Measurements from ENCODE around the gene RD3L. TPM values are rescaled to one million over a fixed set of nuclear protein-coding genes. Genes with fewer than 3 reads are reported as not detected.

Gene RD3L
- polyA plus RNA-seq, 6 donors from 2014 or later = not detected

GRCh38 chr14:103898204-103898603, 44.1 kb downstream of the RD3L start:
- H3K4me3 Mint-ChIP-seq = no peak overlapping the region
- no peaks in the 10 kb centered on the region for H3K36me3 Mint-ChIP-seq
- H3K27ac Mint-ChIP-seq = no peak overlapping the region
- peaks cover 0 to 6% (median 3%) of the 10 kb centered on the region in 3 donors for H3K4me1 Mint-ChIP-seq
- peaks cover 0 to 6% (median 0%) of the 10 kb centered on the region in 3 donors for H3K27me3 Mint-ChIP-seq
- H3K9me3 Mint-ChIP-seq = no peaks in the 10 kb centered on the region
- ATAC-seq (ENCODE audit: low read depth in 2 of 2) = no peak
- DNase-seq = no peak

- Mint-ChIP-seq H3K9me3 (no peaks in the 10 kb centered on the region), H3K27ac (peak overlapping the region in 1 of 6 donors; percentile 39), H3K27me3 (peaks cover 0 to 6% (median 0%) of the 10 kb centered on the region in 3 donors), H3K4me1 (peaks cover 0 to 6% (median 3%) of the 10 kb centered on the region in 3 donors), H3K4me3 (no peak overlapping the region), H3K36me3 (no peaks in the 10 kb centered on the region)
- ATAC-seq (ENCODE audit: low read depth in 2 of 2) = no peak
- no peak for DNase-seq
Observed at GRCh38 chr14:103897075-103897947, 45.0 kb downstream of the RD3L start.

GRCh38 chr14:103896578-103896977, 45.8 kb downstream of the RD3L start:
- DNase-seq (no peak), ATAC-seq (ENCODE audit: low read depth in 2 of 2) (no peak)
- Mint-ChIP-seq H3K36me3 (no peaks in the 10 kb centered on the region), H3K9me3 (no peaks in the 10 kb centered on the region), H3K4me3 (no peak overlapping the region), H3K4me1 (peaks cover 0 to 6% (median 3%) of the 10 kb centered on the region in 3 donors), H3K27ac (no peak overlapping the region), H3K27me3 (peaks cover 0 to 6% (median 0%) of the 10 kb centered on the region in 3 donors)

- ATAC-seq (ENCODE audit: low read depth in 2 of 2) = no peak
- H3K9me3 Mint-ChIP-seq = no peaks in the 10 kb centered on the region
- H3K27me3 Mint-ChIP-seq = peaks cover 0 to 2% (median 0%) of the 10 kb centered on the region in 3 donors
- H3K4me1 Mint-ChIP-seq = no peaks in the 10 kb centered on the region
- H3K4me3 Mint-ChIP-seq = no peak overlapping the region
- DNase-seq = no peak
- no peaks in the 10 kb centered on the region for H3K36me3 Mint-ChIP-seq
- no peak overlapping the region for H3K27ac Mint-ChIP-seq
Observed at GRCh38 chr14:103894723-103895059, 47.6 kb downstream of the RD3L start.

- Mint-ChIP-seq H3K4me3 (no peak overlapping the region), H3K27me3 (no peaks in the 10 kb centered on the region), H3K36me3 (no peaks in the 10 kb centered on the region), H3K9me3 (no peaks in the 10 kb centered on the region), H3K4me1 (no peaks in the 10 kb centered on the region), H3K27ac (no peak overlapping the region)
- DNase-seq (no peak), ATAC-seq (ENCODE audit: low read depth in 2 of 2) (no peak)
Observed at GRCh38 chr14:103894034-103894722, 48.2 kb downstream of the RD3L start.

GRCh38 chr14:103892247-103892646, 50.1 kb downstream of the RD3L start:
- Mint-ChIP-seq H3K4me1 (no peaks in the 10 kb centered on the region), H3K27me3 (no peaks in the 10 kb centered on the region), H3K9me3 (no peaks in the 10 kb centered on the region), H3K36me3 (no peaks in the 10 kb centered on the region), H3K4me3 (no peak overlapping the region), H3K27ac (no peak overlapping the region)
- ATAC-seq (ENCODE audit: low read depth in 2 of 2) (no peak), DNase-seq (no peak)

GRCh38 chr14:103891667-103892215, 50.6 kb downstream of the RD3L start:
- Mint-ChIP-seq H3K4me3 (no peak overlapping the region), H3K9me3 (no peaks in the 10 kb centered on the region), H3K36me3 (no peaks in the 10 kb centered on the region), H3K27ac (no peak overlapping the region), H3K4me1 (no peaks in the 10 kb centered on the region), H3K27me3 (no peaks in the 10 kb centered on the region)
- DNase-seq (no peak), ATAC-seq (ENCODE audit: low read depth in 2 of 2) (no peak)

GRCh38 chr14:103890821-103891666, 51.3 kb downstream of the RD3L start:
- Mint-ChIP-seq H3K27me3 (no peaks in the 10 kb centered on the region), H3K9me3 (no peaks in the 10 kb centered on the region), H3K36me3 (no peaks in the 10 kb centered on the region), H3K27ac (no peak overlapping the region), H3K4me3 (no peak overlapping the region), H3K4me1 (no peaks in the 10 kb centered on the region)
- no peak for ATAC-seq (ENCODE audit: low read depth in 2 of 2)
- no peak for DNase-seq

Other genes with a start within 250 kb of the RD3L start
- gene XRCC3, start 227.1 kb downstream of the RD3L start, polyA plus RNA-seq (ENCODE audit: low read depth in 6 of 6) = 1 to 10 TPM; 2.9 to 7.5 (median 5.7) TPM
- 10 to 100 TPM in 1 of 6 donors, 1 to 10 TPM in 5; 4.8 to 10.5 (median 6.7) TPM for gene ZFYVE21, start 226.7 kb downstream of the RD3L start, polyA plus RNA-seq (ENCODE audit: low read depth in 6 of 6)
- 1 to 10 TPM in 4 of 6 donors, under 1 TPM in 1, not detected in 1; 0.65 to 4.6 (median 1.8) TPM for gene PPP1R13B, start 95.0 kb downstream of the RD3L start, polyA plus RNA-seq (ENCODE audit: low read depth in 6 of 6)
- gene TDRD9, start 14.1 kb downstream of the RD3L start, polyA plus RNA-seq (ENCODE audit: low read depth in 6 of 6) = 1 to 10 TPM in 1 of 6 donors, under 1 TPM in 3, not detected in 2; 0.37 to 3.8 (median 0.85) TPM
- gene ASPG, start 143.2 kb upstream of the RD3L start, polyA plus RNA-seq (ENCODE audit: low read depth in 6 of 6) = not detected
- not detected for gene KIF26A, start 196.1 kb upstream of the RD3L start, polyA plus RNA-seq (ENCODE audit: low read depth in 6 of 6)